OCI-LY7 (cell line): ENCODE results near the gene MYLIP.

Experiments
- EZH2phosphoT487 ChIP-seq: fragments of 200-600 bp; sonication (generic); IDR thresholded peaks from 2 replicates; pipeline ENCODE4 v1.6.1; 2018; ENCODE audit warnings: low read depth, borderline replicate concordance, mild to moderate bottlenecking, mixed run types, antibody characterized with exemption, low read length, moderate library complexity, mixed read lengths
- TF ChIP-seq, protein P1 (sequence below): fragments of 200-600 bp; sonication (generic); conservative IDR thresholded peaks from 2 replicates; pipeline ENCODE4 v1.5.1; 2014; ENCODE audit warnings: mild to moderate bottlenecking, antibody characterized with exemption, low read length, moderate library complexity, mixed read lengths

DNA sequence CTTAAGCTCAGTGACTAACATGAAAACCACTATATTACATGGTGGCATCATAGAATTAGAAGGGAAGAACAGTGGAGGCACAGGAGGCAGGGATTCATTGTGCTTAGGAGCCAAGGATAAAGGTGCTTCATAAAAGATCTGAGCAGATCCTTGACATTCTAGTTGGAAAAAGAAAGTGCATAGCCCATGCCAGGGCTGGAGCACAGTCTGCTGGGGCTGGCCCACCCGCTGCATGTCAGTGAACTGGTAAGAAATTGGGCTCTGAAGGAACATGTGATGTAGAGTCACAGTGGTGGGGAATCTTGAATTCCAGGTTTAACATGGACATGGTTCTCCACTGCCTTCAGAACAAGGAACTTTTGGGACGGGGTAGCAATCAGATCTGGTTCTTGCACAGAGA lies 20.4 kb downstream of the MYLIP start:
- TF ChIP-seq, protein P1, sequence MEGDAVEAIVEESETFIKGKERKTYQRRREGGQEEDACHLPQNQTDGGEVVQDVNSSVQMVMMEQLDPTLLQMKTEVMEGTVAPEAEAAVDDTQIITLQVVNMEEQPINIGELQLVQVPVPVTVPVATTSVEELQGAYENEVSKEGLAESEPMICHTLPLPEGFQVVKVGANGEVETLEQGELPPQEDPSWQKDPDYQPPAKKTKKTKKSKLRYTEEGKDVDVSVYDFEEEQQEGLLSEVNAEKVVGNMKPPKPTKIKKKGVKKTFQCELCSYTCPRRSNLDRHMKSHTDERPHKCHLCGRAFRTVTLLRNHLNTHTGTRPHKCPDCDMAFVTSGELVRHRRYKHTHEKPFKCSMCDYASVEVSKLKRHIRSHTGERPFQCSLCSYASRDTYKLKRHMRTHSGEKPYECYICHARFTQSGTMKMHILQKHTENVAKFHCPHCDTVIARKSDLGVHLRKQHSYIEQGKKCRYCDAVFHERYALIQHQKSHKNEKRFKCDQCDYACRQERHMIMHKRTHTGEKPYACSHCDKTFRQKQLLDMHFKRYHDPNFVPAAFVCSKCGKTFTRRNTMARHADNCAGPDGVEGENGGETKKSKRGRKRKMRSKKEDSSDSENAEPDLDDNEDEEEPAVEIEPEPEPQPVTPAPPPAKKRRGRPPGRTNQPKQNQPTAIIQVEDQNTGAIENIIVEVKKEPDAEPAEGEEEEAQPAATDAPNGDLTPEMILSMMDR: no peak
- TF ChIP-seq EZH2phosphoT487: no peak
